GM21723 (cell line): ENCODE results near the gene LHB.

Experiments used
- ATAC-seq: cut with Tn5 transposase; IDR thresholded peaks from one replicate; pipeline ENCODE4 v1.9.1; 2021; ENCODE audit warnings: mild to moderate bottlenecking, moderate library complexity; ENCODE audit not compliant: unreplicated experiment

LHB gene

GRCh38 chr19:48986211-48986610, 30.7 kb downstream of the LHB start:
- ATAC-seq: no peak

- no peak for ATAC-seq
Observed at GRCh38 chr19:48985711-48986110, 31.2 kb downstream of the LHB start.

- no peak for ATAC-seq
Observed at GRCh38 chr19:48982280-48982679, 34.6 kb downstream of the LHB start.

GRCh38 chr19:48977061-48977460, 39.8 kb downstream of the LHB start:
- ATAC-seq: no peak

GRCh38 chr19:48975947-48976847, 40.7 kb downstream of the LHB start:
- no peak for ATAC-seq

GRCh38 chr19:48970923-48971395, 45.9 kb downstream of the LHB start:
- ATAC-seq: no peak

GRCh38 chr19:48970139-48970766, 46.6 kb downstream of the LHB start:
- no peak for ATAC-seq

- ATAC-seq: no peak
Observed at GRCh38 chr19:48969276-48970138, 47.4 kb downstream of the LHB start.

GRCh38 chr19:48968813-48969218, 48.1 kb downstream of the LHB start:
- ATAC-seq: no peak

GRCh38 chr19:48968179-48968661, 48.7 kb downstream of the LHB start:
- no peak for ATAC-seq

- ATAC-seq: no peak
Observed at GRCh38 chr19:48967346-48968178, 49.3 kb downstream of the LHB start.

- no peak for ATAC-seq
Observed at GRCh38 chr19:48966541-48967345, 50.1 kb downstream of the LHB start.
